ENCODE results near the gene CNTFR. TPM values are rescaled to one million over a fixed set of nuclear protein-coding genes. Genes with fewer than 3 reads are reported as not detected.
A peak's percentile ranks its signal among the peaks of the same experiment; 100 is the strongest.
"Not testable (repeated sequence)": the region's sequence is repeated elsewhere in the genome, so short reads cannot be mapped to it uniquely, and the experiment has no call there.

Gene CNTFR
- total RNA-seq (2022), result 0.44 TPM in 1 of 2 replicates, not detected in the other
- Bru-seq, nascent RNA, result percentile 2 among the genes with signal in this experiment
- BruChase-seq, experiment 1, labeled RNA remaining after a 6-hour chase, result percentile 5 among the genes with signal in this experiment
- percentile 5 among the genes with signal in this experiment for BruChase-seq, experiment 2, labeled RNA remaining after a 2-hour chase
- long read RNA-seq, result 0 reads

GRCh38 chr9:34589636-34590380 lies at the start of gene CNTFR:
CNTFR (minus strand) TSS chr9:34589724; CDS start chr9:34568981, 20,743 bp downstream.
- H3K27me3 Mint-ChIP-seq (ENCODE audit: unreplicated experiment), result peaks cover 91% of the 10 kb centered on the region
- no peak for TF ChIP-seq CTCF (IDR thresholded peaks at IDR 0.05; ENCODE audit: unreplicated experiment)
- DNase-seq, result no peak
- intact Hi-C loops (cut with micrococcal nuclease; ENCODE audit: unreplicated experiment), result loop anchor here (5.0 to 10.0 kb wide), 3 partner anchors 43 to 185 kb away; no protein-coding TSS in a partner anchor
- H3K4me3 Mint-ChIP-seq (ENCODE audit: low read depth, unreplicated experiment), result peak within 1 kb of the TSS; percentile 65
- H3K4me1 Mint-ChIP-seq (ENCODE audit: low read depth, unreplicated experiment), result no peaks in the 10 kb centered on the region
- peaks cover 6% of the 10 kb centered on the region for H3K36me3 Mint-ChIP-seq (ENCODE audit: insufficient read depth, unreplicated experiment)
- no peaks in the 10 kb centered on the region for H3K9me3 Mint-ChIP-seq (ENCODE audit: low read depth, unreplicated experiment)
- BruUV-seq (replicated peaks), result no TSS peak
- CTCF ChIA-PET, result interaction anchor here (0.7 kb wide), 1 partner anchor 88 kb away, joined by 5 read pairs; no protein-coding TSS in a partner anchor
- H3K27ac Mint-ChIP-seq (ENCODE audit: unreplicated experiment), result no peak within 1 kb of the TSS

GRCh38 chr9:34639322-34639721 lies 49.8 kb upstream of the CNTFR start:
- H3K27ac Mint-ChIP-seq (ENCODE audit: unreplicated experiment); DNase-seq; BruUV-seq (replicated peaks); H3K27me3 Mint-ChIP-seq (ENCODE audit: unreplicated experiment); H3K9me3 Mint-ChIP-seq (ENCODE audit: low read depth, unreplicated experiment); intact Hi-C loops (cut with micrococcal nuclease; ENCODE audit: unreplicated experiment); CTCF ChIA-PET; H3K4me3 Mint-ChIP-seq (ENCODE audit: low read depth, unreplicated experiment): not testable (repeated sequence)
- Mint-ChIP-seq H3K36me3 (ENCODE audit: insufficient read depth, unreplicated experiment) (peaks cover 16% of the 10 kb centered on the region), H3K4me1 (ENCODE audit: low read depth, unreplicated experiment) (peaks cover 10% of the 10 kb centered on the region)

- intact Hi-C loops (cut with micrococcal nuclease; ENCODE audit: unreplicated experiment), result no loop called here
- peaks cover 16% of the 10 kb centered on the region for H3K36me3 Mint-ChIP-seq (ENCODE audit: insufficient read depth, unreplicated experiment)
- no peak for DNase-seq
- no peaks in the 10 kb centered on the region for H3K27me3 Mint-ChIP-seq (ENCODE audit: unreplicated experiment)
- CTCF ChIA-PET, result no interaction called here
- H3K9me3 Mint-ChIP-seq (ENCODE audit: low read depth, unreplicated experiment), result no peaks in the 10 kb centered on the region
- no peak for TF ChIP-seq CTCF (IDR thresholded peaks at IDR 0.05; ENCODE audit: unreplicated experiment)
- H3K4me3 Mint-ChIP-seq (ENCODE audit: low read depth, unreplicated experiment), result peak overlapping the region; percentile 83
- H3K4me1 Mint-ChIP-seq (ENCODE audit: low read depth, unreplicated experiment), result peaks cover 10% of the 10 kb centered on the region
- peak overlapping the region; percentile 56 for H3K27ac Mint-ChIP-seq (ENCODE audit: unreplicated experiment)
- BruUV-seq (replicated peaks), result TSS peak; percentile 34
Observed at GRCh38 chr9:34638138-34638445, 48.6 kb upstream of the CNTFR start.

GRCh38 chr9:34637356-34638137 lies 48.0 kb upstream of the CNTFR start, which contains the start of gene SIGMAR1:
SIGMAR1 (minus strand) TSS chr9:34637787; CDS start chr9:34637697, 90 bp downstream.
- intact Hi-C loops (cut with micrococcal nuclease; ENCODE audit: unreplicated experiment), result no loop called here
- Mint-ChIP-seq H3K36me3 (ENCODE audit: insufficient read depth, unreplicated experiment) (peaks cover 16% of the 10 kb centered on the region), H3K27me3 (ENCODE audit: unreplicated experiment) (no peaks in the 10 kb centered on the region), H3K4me3 (ENCODE audit: low read depth, unreplicated experiment) (peak within 1 kb of the TSS; percentile 83), H3K27ac (ENCODE audit: unreplicated experiment) (peak within 1 kb of the TSS; percentile 56), H3K4me1 (ENCODE audit: low read depth, unreplicated experiment) (peaks cover 10% of the 10 kb centered on the region), H3K9me3 (ENCODE audit: low read depth, unreplicated experiment) (no peaks in the 10 kb centered on the region)
- TF ChIP-seq CTCF (IDR thresholded peaks at IDR 0.05; ENCODE audit: unreplicated experiment), result no peak
- DNase-seq, result peak; percentile 91
- CTCF ChIA-PET, result interaction anchor here (0.6 to 1.3 kb wide), 3 partner anchors 9 to 257 kb away, joined by 3 to 5 read pairs (median 3); partner anchors contain the start of gene GALT
- no TSS peak for BruUV-seq (replicated peaks)

All from Calu3 (cell line).